PC-9 (cell line): Measurements from ENCODE around the gene HCLS1.

Experiments used
- CTCF ChIP-seq: fragments of 200-600 bp; sonication (generic); conservative IDR thresholded peaks from 2 replicates; pipeline ENCODE4 v1.6.1; 2017; ENCODE audit warnings: mixed run types, antibody characterized with exemption, mild to moderate bottlenecking, moderate library complexity
- EZH2 ChIP-seq: fragments of 200-600 bp; sonication (generic); IDR thresholded peaks from 2 replicates; pipeline ENCODE4 v1.8.0; 2017; ENCODE audit warnings: antibody characterized with exemption, low read depth

- TF ChIP-seq EZH2 (no peak), CTCF (no peak)
These were observed 79.0 kb downstream of the HCLS1 start for GRCh38 chr3:121581691-121582090.
